Purkinje cell (primary cell): ENCODE results near the gene PERCC1. TPM values are rescaled to one million over a fixed set of nuclear protein-coding genes. Genes with fewer than 3 reads are reported as not detected.

Source experiments
- polyA plus RNA-seq: library from polyadenylated mRNA; unstranded; fragments of >200 nt; fragmentation: Nextera tagmentation; gene quantifications from 2 replicates; pipeline ENCODE4 v1.2.1, GENCODE V29; 2014

PERCC1 gene
- not detected in 2 replicates for polyA plus RNA-seq

DNA sequence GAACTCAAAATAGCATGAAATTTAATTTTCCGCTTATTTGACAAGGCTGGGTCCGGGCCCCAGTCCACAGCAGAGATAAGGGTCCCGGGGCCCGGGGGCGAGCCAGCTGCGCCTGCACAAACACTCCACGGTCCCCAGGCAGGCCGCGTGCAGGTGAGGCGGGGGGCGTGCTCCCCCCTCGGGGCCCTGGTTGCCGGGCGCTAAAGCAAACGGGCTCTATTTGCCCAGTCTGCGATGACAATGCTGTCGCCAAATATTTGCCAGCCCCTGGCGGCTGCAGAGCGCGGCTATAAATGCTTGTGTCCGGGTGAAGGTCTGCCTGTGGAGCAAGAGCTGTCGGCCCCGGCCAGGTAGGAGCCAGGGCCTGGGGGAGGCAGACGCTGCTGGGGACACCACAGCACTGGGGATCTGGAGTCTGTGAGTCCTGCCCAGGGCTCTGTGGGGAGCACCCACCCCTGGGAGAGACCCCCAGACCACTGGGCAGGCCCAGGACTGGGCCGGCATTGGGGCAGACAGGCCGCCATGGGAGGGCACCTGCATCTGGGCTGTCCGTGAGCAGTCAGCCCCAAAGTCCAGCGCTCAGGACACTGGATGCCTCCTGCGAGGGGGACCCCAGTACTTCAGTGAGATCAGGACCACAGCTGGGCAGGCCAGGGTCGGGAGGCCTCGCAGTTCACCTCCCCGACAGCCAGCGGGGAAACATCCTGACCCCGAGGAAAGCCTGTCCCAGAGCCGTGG is at the start of gene PERCC1:
Gene PERCC1, plus strand, starts transcription at position 320 of the 738 bp plus-strand sequence. CDS start 1,516 bp downstream, outside the sequence.

DNA sequence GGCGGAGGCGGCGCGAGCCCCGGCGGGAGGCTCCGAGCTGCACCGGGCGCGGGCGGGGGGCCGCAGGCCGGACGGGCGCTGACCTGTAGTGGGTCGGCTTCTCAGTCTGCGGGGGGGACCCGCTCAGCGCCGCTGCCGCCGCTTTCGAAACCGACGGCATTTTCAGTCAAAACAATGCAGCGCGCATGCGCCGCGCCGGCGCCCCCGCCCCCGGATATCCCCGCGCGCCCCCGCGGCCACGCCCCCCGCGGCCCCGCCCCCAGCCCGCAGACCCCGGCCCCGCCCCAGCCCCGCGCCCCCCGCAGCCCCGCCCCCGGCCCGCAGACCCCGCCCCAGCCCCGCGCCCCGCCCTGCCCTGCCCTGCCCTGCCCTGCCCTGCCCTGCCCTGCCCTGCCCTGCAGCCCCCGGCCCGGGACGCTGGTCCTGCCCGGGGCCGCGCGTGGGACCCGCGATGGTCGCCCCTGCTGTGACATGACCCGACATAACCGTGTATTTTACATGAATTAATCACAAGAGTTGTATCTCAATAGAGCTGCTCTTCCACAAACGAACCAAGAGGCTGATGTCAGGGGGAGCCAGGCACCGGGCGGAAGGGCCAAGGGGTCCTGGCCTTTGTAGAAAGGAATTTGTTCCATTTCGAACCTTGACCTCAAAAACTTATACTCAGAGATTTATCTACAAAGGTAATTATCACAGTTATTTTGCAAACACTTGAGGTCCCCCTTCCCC is 16.2 kb upstream of the PERCC1 start, which contains the start of gene UNKL:
Gene UNKL, minus strand, starts transcription at position 173 of the 729 bp plus-strand sequence. Its CDS starts 13 bp downstream, at position 160.

DNA sequence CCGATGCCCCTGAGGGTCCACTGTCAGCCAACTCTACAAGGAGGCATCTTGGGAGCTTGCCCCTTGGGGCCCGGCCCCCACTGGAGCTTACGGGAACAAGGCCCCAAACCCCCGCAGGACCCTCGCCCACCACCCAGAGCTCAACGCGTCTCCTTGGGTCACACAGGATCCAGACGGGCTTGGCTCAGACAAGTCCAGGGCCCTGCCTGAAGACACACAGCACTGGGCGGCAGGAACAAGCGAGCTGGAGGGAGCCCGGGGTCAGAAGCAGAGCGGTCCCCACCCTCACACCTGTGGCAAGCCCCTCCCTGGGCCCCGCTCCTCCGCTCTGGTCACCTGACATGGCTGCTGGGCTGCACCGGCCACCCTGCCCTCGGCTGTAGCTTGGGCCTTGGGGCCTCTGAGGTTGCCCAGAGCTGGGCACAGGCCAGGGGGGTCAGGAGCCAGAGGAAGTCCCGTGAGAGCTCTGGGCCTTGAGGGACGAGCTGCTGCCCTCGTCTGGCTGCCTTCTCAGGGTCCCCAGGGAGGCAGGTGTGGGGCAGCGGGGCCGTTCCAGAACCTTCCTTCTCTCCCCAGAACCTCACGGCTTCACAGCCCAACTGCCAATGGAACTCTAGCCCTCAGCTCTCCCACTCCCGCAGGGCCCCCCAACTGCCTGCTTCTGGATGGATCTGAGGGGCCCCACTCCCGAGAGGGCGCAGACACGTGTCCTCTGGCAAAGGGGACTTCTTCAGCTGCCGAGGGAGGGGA is 13.3 kb downstream of the PERCC1 start, which contains the start of gene CCDC154:
Gene CCDC154, minus strand, starts transcription at position 577 of the 750 bp plus-strand sequence. Its CDS starts 234 bp downstream, at position 343.

DNA sequence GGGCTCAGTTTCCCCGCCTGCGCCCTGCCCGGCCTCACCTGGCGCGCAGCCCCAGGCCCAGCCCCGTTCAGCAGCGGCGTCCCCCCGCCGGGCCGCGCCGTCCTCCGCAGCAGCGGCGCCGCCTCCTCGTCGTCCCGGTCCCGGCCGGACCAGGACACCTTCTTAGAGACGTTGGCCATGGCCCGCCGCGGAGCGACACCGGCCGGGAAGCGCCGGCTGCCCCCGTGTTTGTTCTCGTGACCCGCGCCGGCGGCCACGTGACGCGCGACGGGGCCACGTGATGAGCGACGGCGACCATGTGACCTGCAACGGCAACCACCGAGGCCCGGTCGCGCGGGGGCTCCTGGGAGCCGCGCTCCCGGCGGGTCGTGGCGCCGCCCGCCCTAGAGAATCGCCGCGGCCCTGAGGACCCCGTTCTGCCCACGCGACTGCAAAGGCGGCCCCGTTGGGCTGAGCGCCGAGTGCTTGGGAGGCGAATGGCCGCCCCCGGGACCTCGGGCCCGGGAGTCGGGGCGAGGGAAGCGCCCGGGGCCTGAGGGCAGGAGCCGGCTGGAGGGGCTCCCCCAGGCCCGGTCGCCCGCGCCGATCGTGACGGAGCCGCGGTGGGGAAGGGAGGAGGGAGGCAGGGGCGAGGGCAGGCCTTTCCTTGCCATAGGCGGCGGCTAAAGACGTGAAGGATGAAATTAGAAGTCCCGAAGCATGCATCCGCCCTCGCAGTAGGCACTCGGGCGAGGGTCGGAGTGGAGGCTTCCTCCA is 44.1 kb downstream of the PERCC1 start, which contains the start of gene CLCN7:
Gene CLCN7, minus strand, starts transcription at position 233 of the 756 bp plus-strand sequence. Its CDS starts 54 bp downstream, at position 179.

Other genes with a start within 250 kb of the PERCC1 start
- gene TPSG1, start 205.8 kb upstream of the PERCC1 start, polyA plus RNA-seq, result not detected in 2 replicates
- gene TPSB2, start 200.9 kb upstream of the PERCC1 start, polyA plus RNA-seq, result not detected in 2 replicates
- not detected in 2 replicates for gene TPSAB1, start 190.4 kb upstream of the PERCC1 start, polyA plus RNA-seq
- not detected in 2 replicates for gene TPSD1, start 175.0 kb upstream of the PERCC1 start, polyA plus RNA-seq
- 7.7 and 10.6 TPM in 2 replicates for gene UBE2I, start 121.4 kb upstream of the PERCC1 start, polyA plus RNA-seq
- gene BAIAP3, start 97.4 kb upstream of the PERCC1 start, polyA plus RNA-seq, result 0.43 and 1.5 TPM in 2 replicates
- 8.4 and 12.0 TPM in 2 replicates for gene TSR3, start 79.2 kb upstream of the PERCC1 start, polyA plus RNA-seq
- gene GNPTG, start 79.1 kb upstream of the PERCC1 start, polyA plus RNA-seq, result 24.3 and 38.4 TPM in 2 replicates
- gene UNKL, start 16.4 kb upstream of the PERCC1 start, polyA plus RNA-seq, result 2.1 and 3.6 TPM in 2 replicates
- gene UQCC4, start 10.3 kb upstream of the PERCC1 start, polyA plus RNA-seq, result 8.0 and 23.6 TPM in 2 replicates
- 0.73 TPM in 1 of 2 replicates, not detected in the other for gene CCDC154, start 13.5 kb downstream of the PERCC1 start, polyA plus RNA-seq
- gene CLCN7, start 44.0 kb downstream of the PERCC1 start, polyA plus RNA-seq, result 0.52 and 0.55 TPM in 2 replicates
- not detected in 2 replicates for gene PTX4, start 57.9 kb downstream of the PERCC1 start, polyA plus RNA-seq
- gene TELO2, start 62.3 kb downstream of the PERCC1 start, polyA plus RNA-seq, result 0.55 and 0.67 TPM in 2 replicates
- gene TMEM204, start 102.6 kb downstream of the PERCC1 start, polyA plus RNA-seq, result not detected in 2 replicates
- 0.13 and 0.50 TPM in 2 replicates for gene IFT140, start 181.0 kb downstream of the PERCC1 start, polyA plus RNA-seq
- gene CRAMP1, start 181.3 kb downstream of the PERCC1 start, polyA plus RNA-seq, result 0.43 and 1.4 TPM in 2 replicates
- gene JPT2, start 247.2 kb downstream of the PERCC1 start, polyA plus RNA-seq, result 1.5 and 3.5 TPM in 2 replicates